GM12878 (cell line): Measurements from ENCODE around the gene FGF11. TPM values are rescaled to one million over a fixed set of nuclear protein-coding genes. Genes with fewer than 3 reads are reported as not detected.

Source experiments
- ATAC-seq: fragments of 200-7000 bp; cut with Tn5 transposase; 3 replicates; pipeline ENCODE4 v1.9.1; 2020; ENCODE audit warnings: mild to moderate bottlenecking, moderate library complexity
- BruUV-seq: library from RNA; stranded (reverse); fragments of 400-500 nt; replicated peaks from 2 replicates; lab custom pipeline; 2021; lab: Mats Ljungman, UMichigan
- CTCF ChIA-PET: fragments of 300-600 bp; sonication (Branson Sonifier 250); formaldehyde crosslinking; extraction: SDS; loops from one replicate; lab custom pipeline; 2021; ENCODE audit warnings: inconsistent platforms; lab: Yijun Ruan, JAX
- POLR2A ChIA-PET: fragments of 350-600 bp; formaldehyde crosslinking; extraction: SDS; loops from one replicate; lab custom pipeline; 2021; ENCODE audit warnings: inconsistent platforms; lab: Charles Lee
- RAD21 ChIA-PET: fragments of 300-600 bp; sonication (Branson Sonifier 250); formaldehyde crosslinking; loops from one replicate; lab custom pipeline; 2023; ENCODE audit warnings: antibody characterized with exemption; ENCODE audit not compliant: unreplicated experiment; lab: Charles Lee
- SMC1A ChIA-PET: fragments of 300-600 bp; sonication (Branson Sonifier 250); formaldehyde crosslinking; loops from one replicate; lab custom pipeline; 2023; ENCODE audit not compliant: unreplicated experiment, uncharacterized antibody; lab: Charles Lee
- DNase-seq: peaks from one replicate; pipeline ENCODE4 v3.0.0-alpha.2; 2011; ENCODE audit warnings: low read depth, low spot score
- FAIRE-seq: peaks from 3 replicates; lab custom pipeline; 2011; peaks lifted over from hg19 to GRCh38; lab: Jason Lieb, UNC
- H2AFZ ChIP-seq: 2 replicates; pipeline ENCODE4 v1.6.0; 2011; ENCODE audit warnings: low read depth, low read length, control low read depth; ENCODE audit not compliant: control insufficient read depth
- H3K27ac ChIP-seq: 2 replicates; pipeline ENCODE4 v1.5.1; 2011; ENCODE audit warnings: control low read depth; ENCODE audit not compliant: control insufficient read depth, insufficient read depth
- H3K27me3 ChIP-seq, 2 experiments: replicated peaks in 1 of 2; 2 replicates each; pipeline versions ENCODE4 v1.6.0 to v1.6.1; 2011; ENCODE audit warnings: low read length in 1 of 2; ENCODE audit not compliant: control insufficient read depth in 2 of 2, insufficient read depth in 2 of 2
- H3K36me3 ChIP-seq, 2 experiments: 2 replicates each; pipeline ENCODE4 v1.5.1; 2011; ENCODE audit warnings: low read length in 1 of 2; ENCODE audit not compliant: control insufficient read depth in 2 of 2, insufficient read depth in 2 of 2
- H3K4me1 ChIP-seq: 2 replicates; pipeline ENCODE4 v1.6.1; 2011; ENCODE audit warnings: mild to moderate bottlenecking, low read length, moderate library complexity, mixed read lengths; ENCODE audit not compliant: control insufficient read depth, insufficient read depth
- H3K4me2 ChIP-seq: 2 replicates; pipeline ENCODE4 v1.6.0; 2011; ENCODE audit warnings: control low read depth; ENCODE audit not compliant: control insufficient read depth, insufficient read depth
- H3K4me3 ChIP-seq: fragments of 200-600 bp; sonication (generic); 2 replicates; pipeline ENCODE4 v1.5.1; 2016
- H3K79me2 ChIP-seq: 2 replicates; pipeline ENCODE4 v1.6.0; 2011; ENCODE audit warnings: low read length; ENCODE audit not compliant: control insufficient read depth, insufficient read depth
- H3K9ac ChIP-seq: 2 replicates; pipeline ENCODE4 v1.8.0; 2011; ENCODE audit warnings: low read length, control low read depth, mixed read lengths; ENCODE audit not compliant: control insufficient read depth, insufficient read depth
- H3K9me3 ChIP-seq: replicated peaks from 3 replicates; pipeline ENCODE4 v1.5.1; 2011; ENCODE audit warnings: mild to moderate bottlenecking, low read length; ENCODE audit not compliant: control insufficient read depth, insufficient read depth
- H4K20me1 ChIP-seq: 2 replicates; pipeline ENCODE4 v1.6.0; 2011; ENCODE audit not compliant: control insufficient read depth, insufficient read depth
- BMI1 ChIP-seq: fragments of 450-650 bp; IDR thresholded peaks from 2 replicates; pipeline ENCODE4 v1.6.1; 2016; ENCODE audit warnings: mild to moderate bottlenecking, moderate library complexity, borderline replicate concordance
- HDGF ChIP-seq: fragments of 450-650 bp; IDR thresholded peaks from 2 replicates; pipeline ENCODE4 v1.6.1; 2016; ENCODE audit warnings: antibody characterized with exemption
- POLR2A ChIP-seq: IDR thresholded peaks from 2 replicates; pipeline ENCODE4 v1.6.1; 2011; ENCODE audit warnings: low read depth, mild to moderate bottlenecking, low read length
- ZBED1 ChIP-seq: IDR thresholded peaks from 2 replicates; pipeline ENCODE4 v1.6.1; 2016; ENCODE audit warnings: borderline replicate concordance
- ZNF207 ChIP-seq: fragments of 450-650 bp; IDR thresholded peaks from 2 replicates; pipeline ENCODE4 v1.6.1; 2014; ENCODE audit warnings: antibody characterized with exemption, mild to moderate bottlenecking, borderline replicate concordance
- ZSCAN29 ChIP-seq: fragments of 450-650 bp; IDR thresholded peaks from 2 replicates; pipeline ENCODE4 v1.6.1; 2017; ENCODE audit warnings: mild to moderate bottlenecking, moderate library complexity
- WGBS: methylation state at CpG from one replicate; pipeline ENCODE4 v1.1.6; 2016; ENCODE audit warnings: low lambda C conversion rate; ENCODE audit not compliant: insufficient replicate concordance, insufficient coverage; ENCODE audit errors: missing lambda C conversion rate; 5-methylcytosine and 5-hydroxymethylcytosine counted together
- in situ Hi-C: fragments of 300-500 bp; cut with MboI; formaldehyde crosslinking; loops from 9 replicates; pipeline ENCODE4 v1.14.3; 2018; ENCODE audit warnings: mixed read lengths
- intact Hi-C: fragments of 100-400 bp; cut with micrococcal nuclease; formaldehyde crosslinking; loops from one replicate; pipeline ENCODE4 v1.14.2; 2022; ENCODE audit not compliant: unreplicated experiment
- polyA plus RNA-seq, 11 experiments: library from polyadenylated mRNA; depleted of rRNA in 4 of 11; unstranded in 6 of 11; stranded (reverse) in 5 of 11; fragments of >200 nt; fragmentation: Nextera tagmentation in 4 of 11; fragmentation: Illumina TruSeq in 1 of 11; extraction: Ambion mirVana in 4 of 11; extraction: Trizol in 1 of 11; gene quantifications; 1 replicate in 1 of 11; 2 replicates in 10 of 11; pipeline versions ENCODE4 v1.2.1 to v1.2.3, GENCODE V29; 2011 to 2016; ENCODE audit warnings: inconsistent platforms in 2 of 11, missing spikeins in 2 of 11, low read depth in 1 of 11
- total RNA-seq, 4 experiments: library from RNA; depleted of rRNA in 3 of 4; stranded (reverse); fragments of >200 nt in 3 of 4; fragmentation: Illumina TruSeq in 1 of 4; extraction: Trizol in 1 of 4; gene quantifications; 2 replicates each; pipeline versions ENCODE4 v1.2.1 to v1.2.3, GENCODE V29; 2013 to 2021
- TF ChIP-seq, protein P1 (sequence below): IDR thresholded peaks from 2 replicates; pipeline ENCODE4 v1.6.1; 2011; ENCODE audit warnings: low read depth, low read length, improper control_type of control experiment, borderline replicate concordance
- TF ChIP-seq, protein P2 (sequence below): fragments of 450-650 bp; IDR thresholded peaks from 2 replicates; pipeline ENCODE4 v1.6.1; 2016; ENCODE audit warnings: mild to moderate bottlenecking

Gene FGF11
- total and polyA plus RNA-seq, 10 of the 15 experiments (the other 5 are each of a cell fraction or from before 2014, with no cell fraction given) = 0.69 to 21.1 (median 2.6) TPM

DNA sequence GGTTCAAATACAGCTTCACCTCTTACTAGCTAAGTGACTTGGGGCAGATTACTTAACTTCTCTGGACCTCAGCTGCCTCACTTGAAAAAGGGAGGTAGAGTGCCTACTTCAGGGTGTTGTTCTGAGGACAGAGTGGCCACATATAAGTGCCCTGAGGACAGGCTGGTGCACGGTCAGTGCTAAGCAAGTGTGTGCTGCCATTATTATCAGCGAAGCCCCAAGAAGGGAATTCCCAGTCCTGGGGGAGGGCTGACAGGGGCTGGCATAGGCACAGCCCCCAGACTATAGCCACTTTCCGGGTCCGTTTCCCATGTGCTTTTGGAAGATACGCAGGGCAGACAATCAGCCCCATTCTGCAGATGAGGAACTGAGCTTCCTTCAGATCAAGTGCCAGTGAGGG lies 37.6 kb downstream of the FGF11 start (continued):
- TF ChIP-seq, protein P1, sequence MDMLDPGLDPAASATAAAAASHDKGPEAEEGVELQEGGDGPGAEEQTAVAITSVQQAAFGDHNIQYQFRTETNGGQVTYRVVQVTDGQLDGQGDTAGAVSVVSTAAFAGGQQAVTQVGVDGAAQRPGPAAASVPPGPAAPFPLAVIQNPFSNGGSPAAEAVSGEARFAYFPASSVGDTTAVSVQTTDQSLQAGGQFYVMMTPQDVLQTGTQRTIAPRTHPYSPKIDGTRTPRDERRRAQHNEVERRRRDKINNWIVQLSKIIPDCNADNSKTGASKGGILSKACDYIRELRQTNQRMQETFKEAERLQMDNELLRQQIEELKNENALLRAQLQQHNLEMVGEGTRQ = no peak
- no peak for TF ChIP-seq ZSCAN29

DNA sequence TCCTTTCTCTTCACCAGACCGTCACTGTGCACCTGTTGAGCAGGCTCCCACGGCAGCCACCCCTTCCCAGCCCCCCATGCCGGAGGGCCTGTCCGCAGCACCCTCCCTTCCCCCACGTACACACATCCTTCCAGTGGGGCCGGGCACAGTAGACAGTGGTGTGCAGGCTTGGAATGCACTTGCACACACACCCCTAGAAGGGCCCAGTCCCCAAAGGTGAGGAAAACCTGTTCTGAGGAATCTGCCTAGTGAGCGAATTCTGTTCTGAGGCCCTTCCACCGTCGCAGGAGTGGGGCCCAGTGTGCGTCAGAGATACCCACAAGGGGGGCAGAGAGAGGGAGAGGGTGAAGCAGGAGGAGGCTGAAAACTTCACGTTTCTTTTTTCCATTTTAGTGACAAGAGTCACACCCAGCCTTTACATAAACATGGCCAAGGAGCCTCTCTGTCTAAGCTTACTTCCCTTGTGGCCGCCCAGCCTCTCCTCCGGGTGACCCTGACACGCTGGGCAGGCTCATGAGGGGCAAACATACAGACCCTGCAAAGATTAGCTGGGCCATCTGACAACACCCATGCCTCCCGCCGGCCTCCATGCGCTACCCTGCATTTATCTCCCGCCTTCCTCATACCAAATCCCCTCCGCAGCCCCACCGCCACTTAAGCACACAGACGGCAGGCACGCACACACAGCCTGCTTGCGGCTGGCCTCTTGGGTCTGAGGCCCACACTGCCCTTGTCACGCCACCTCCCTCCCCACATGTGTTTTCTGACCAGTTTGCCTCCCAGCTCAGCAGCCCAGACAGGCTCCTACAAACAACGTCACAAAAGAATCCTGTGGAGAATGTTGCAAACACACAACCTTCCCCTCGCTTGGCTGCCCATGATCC lies 38.3 kb downstream of the FGF11 start:
- Histone ChIP-seq H3K79me2 (peaks cover 31% of the 10 kb centered on the region), H3K4me1 (peaks cover 11% of the 10 kb centered on the region), H3K27me3 (no peaks in the 10 kb centered on the region), H3K36me3 (no peaks in the 10 kb centered on the region), H4K20me1 (peaks cover 2% of the 10 kb centered on the region; the same call in 1 of the 2 replicates), H3K27ac (no peak overlapping the region; the same call in 1 of the 2 replicates), H3K9ac (no peak overlapping the region), H3K4me2 (peak overlapping the region; percentile 87), H3K4me3 (peak overlapping the region; percentile 89), H3K9me3 (no peaks in the 10 kb centered on the region), H2AFZ (no peak overlapping the region)
- ChIA-PET CTCF (interaction anchor here (1.1 to 6.2 kb wide), 4 partner anchors 10 to 122 kb away, joined by 3 to 17 read pairs (median 7); partner anchors contain the start of genes SENP3 and TMEM102), SMC1A (interaction anchor here (2.0 kb wide), 1 partner anchor 25 kb away, joined by 4 read pairs; no protein-coding TSS in a partner anchor), RAD21 (interaction anchor here (1.1 to 1.2 kb wide), 2 partner anchors 11 to 38 kb away, joined by 3 to 4 read pairs; no protein-coding TSS in a partner anchor), POLR2A (interaction anchor here (0.5 to 3.2 kb wide), 7 partner anchors 8 to 391 kb away, joined by 3 to 18 read pairs (median 7); partner anchors contain the start of genes TMEM102 and TMEM256)
- FAIRE-seq = no peak
- intact Hi-C loops (no loop called here), in situ Hi-C loops (no loop called here)
- no peak for ATAC-seq
- no TSS peak for BruUV-seq
- no peak for DNase-seq
- no peak for TF ChIP-seq ZNF207
- TF ChIP-seq ZBED1 = no peak
- TF ChIP-seq, protein P2, sequence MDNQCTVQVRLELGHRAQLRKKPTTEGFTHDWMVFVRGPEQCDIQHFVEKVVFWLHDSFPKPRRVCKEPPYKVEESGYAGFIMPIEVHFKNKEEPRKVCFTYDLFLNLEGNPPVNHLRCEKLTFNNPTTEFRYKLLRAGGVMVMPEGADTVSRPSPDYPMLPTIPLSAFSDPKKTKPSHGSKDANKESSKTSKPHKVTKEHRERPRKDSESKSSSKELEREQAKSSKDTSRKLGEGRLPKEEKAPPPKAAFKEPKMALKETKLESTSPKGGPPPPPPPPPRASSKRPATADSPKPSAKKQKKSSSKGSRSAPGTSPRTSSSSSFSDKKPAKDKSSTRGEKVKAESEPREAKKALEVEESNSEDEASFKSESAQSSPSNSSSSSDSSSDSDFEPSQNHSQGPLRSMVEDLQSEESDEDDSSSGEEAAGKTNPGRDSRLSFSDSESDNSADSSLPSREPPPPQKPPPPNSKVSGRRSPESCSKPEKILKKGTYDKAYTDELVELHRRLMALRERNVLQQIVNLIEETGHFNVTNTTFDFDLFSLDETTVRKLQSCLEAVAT = no peak
- no peak for TF ChIP-seq BMI1
- TF ChIP-seq POLR2A = 0 out of 2 replicates have a peak, but pooled peaks have one; percentile 27
- TF ChIP-seq HDGF = peak; percentile 18; the same call in 1 of the 2 replicates
- WGBS = 80% methylated on average over 26 of the region's 26 CpGs
